CD4-positive, alpha-beta T cell treated with Interleukin-17A for 1 hour (primary cell): ENCODE measurements around the gene CAV3.

Experiments used
- DNase-seq: peaks from one replicate; pipeline ENCODE4 v3.0.0-alpha.2; 2020

Gene CAV3

GRCh38 chr3:8736436-8736835, 2.8 kb downstream of the CAV3 start:
- DNase-seq, result no peak

- no peak for DNase-seq
Measured at GRCh38 chr3:8737301-8737700, 3.7 kb downstream of the CAV3 start.

- DNase-seq, result no peak
Measured at GRCh38 chr3:8737823-8738222, 4.2 kb downstream of the CAV3 start.

- no peak for DNase-seq
Measured at GRCh38 chr3:8738639-8739038, 5.0 kb downstream of the CAV3 start.

- DNase-seq, result no peak
Measured at GRCh38 chr3:8739757-8740504, 6.3 kb downstream of the CAV3 start.

- no peak for DNase-seq
Measured at GRCh38 chr3:8741581-8742261, 8.1 kb downstream of the CAV3 start.

- DNase-seq, result no peak
Measured at GRCh38 chr3:8743021-8743601, 9.5 kb downstream of the CAV3 start.

- DNase-seq, result no peak
Measured at GRCh38 chr3:8743911-8744310, 10.3 kb downstream of the CAV3 start.

- DNase-seq, result no peak
Measured at GRCh38 chr3:8745619-8746370, 12.2 kb downstream of the CAV3 start.

- DNase-seq, result no peak
Measured at GRCh38 chr3:8746780-8747345, 13.3 kb downstream of the CAV3 start.

GRCh38 chr3:8749316-8749715, 15.7 kb downstream of the CAV3 start:
- no peak for DNase-seq

- DNase-seq, result no peak
Measured at GRCh38 chr3:8752832-8753231, 19.2 kb downstream of the CAV3 start.

GRCh38 chr3:8755097-8755496, 21.5 kb downstream of the CAV3 start:
- DNase-seq, result no peak

- DNase-seq, result no peak
Measured at GRCh38 chr3:8755564-8756237, 22.1 kb downstream of the CAV3 start.

GRCh38 chr3:8756671-8757070, 23.1 kb downstream of the CAV3 start:
- no peak for DNase-seq

- no peak for DNase-seq
Measured at GRCh38 chr3:8757551-8758518, 24.2 kb downstream of the CAV3 start.

GRCh38 chr3:8759038-8759707, 25.6 kb downstream of the CAV3 start:
- no peak for DNase-seq

- DNase-seq, result no peak
Measured at GRCh38 chr3:8760091-8760490, 26.5 kb downstream of the CAV3 start.

GRCh38 chr3:8760506-8760905, 26.9 kb downstream of the CAV3 start:
- DNase-seq, result no peak

- DNase-seq, result no peak
Measured at GRCh38 chr3:8761866-8762265, 28.3 kb downstream of the CAV3 start.
